Naive thymus-derived CD4-positive, alpha-beta T cell (primary cell): ENCODE results near the gene PSMD13. TPM values are rescaled to one million over a fixed set of nuclear protein-coding genes. Genes with fewer than 3 reads are reported as not detected.
"Not testable (repeated sequence)": the region's sequence is repeated elsewhere in the genome, so short reads cannot be mapped to it uniquely, and the experiment has no call there.

ENCODE experiments used
- ATAC-seq: fragments of 150-1000 bp; cut with Tn5 transposase; 2 replicates; pipeline ENCODE4 v1.10.0; 2021; ENCODE audit warnings: mild to moderate bottlenecking, moderate library complexity
- CTCF ChIA-PET: fragments of 350-600 bp; sonication (Branson Sonifier 250); formaldehyde crosslinking; loops from one replicate; lab custom pipeline; 2021; ENCODE audit warnings: antibody characterized with exemption; lab: Charles Lee
- POLR2A ChIA-PET: fragments of 350-600 bp; sonication (Branson Sonifier 250); formaldehyde crosslinking; loops from one replicate; lab custom pipeline; 2021; ENCODE audit warnings: antibody characterized with exemption, inconsistent platforms; lab: Charles Lee
- DNase-seq, 9 donors: peaks; one replicate each; pipeline versions ENCODE4 v3.0.0 to v3.0.0-alpha.2; 2020 to 2022; ENCODE audit warnings: mixed read lengths in 1 of 9
- H3K27ac ChIP-seq: one replicate; pipeline ENCODE4 v1.7.0; 2013; ENCODE audit warnings: mild to moderate bottlenecking, low read depth, low read length, moderate library complexity
- H3K27me3 ChIP-seq, 2 donors: one replicate each; pipeline ENCODE4 v1.7.0; 2013; ENCODE audit warnings: low read length in 2 of 2, mild to moderate bottlenecking in 2 of 2, moderate library complexity in 2 of 2; ENCODE audit not compliant: control insufficient read depth in 2 of 2, insufficient read depth in 2 of 2
- H3K36me3 ChIP-seq, 3 experiments: 1 replicate in 2 of 3; 2 replicates in 1 of 3; pipeline ENCODE4 v1.7.0; 2013; ENCODE audit warnings: low read length in 3 of 3, mild to moderate bottlenecking in 3 of 3, moderate library complexity in 1 of 3; ENCODE audit not compliant: insufficient read depth in 3 of 3, control insufficient read depth in 2 of 3
- H3K4me1 ChIP-seq, 2 donors: one replicate each; pipeline ENCODE4 v1.7.0; 2013; ENCODE audit warnings: low read length in 2 of 2, mild to moderate bottlenecking in 2 of 2, moderate library complexity in 1 of 2; ENCODE audit not compliant: control insufficient read depth in 2 of 2, insufficient read depth in 2 of 2
- H3K4me3 ChIP-seq: 2 replicates; pipeline ENCODE4 v1.7.0; 2013; ENCODE audit warnings: mild to moderate bottlenecking, low read length
- H3K9me3 ChIP-seq, 3 experiments: 1 replicate in 2 of 3; 2 replicates in 1 of 3; pipeline ENCODE4 v1.7.0; 2013; ENCODE audit warnings: low read length in 3 of 3; ENCODE audit not compliant: control insufficient read depth in 2 of 3
- H3K27ac Mint-ChIP-seq, 9 donors: one replicate each; pipeline ENCODE4 v1.8.0; 2020 to 2022; ENCODE audit warnings: mixed read lengths in 9 of 9, mild to moderate bottlenecking in 8 of 9, moderate library complexity in 5 of 9, inconsistent platforms in 2 of 9
- H3K27me3 Mint-ChIP-seq, 5 donors: one replicate each; pipeline ENCODE4 v1.8.0; 2021 to 2022; ENCODE audit warnings: mixed read lengths in 5 of 5, mild to moderate bottlenecking in 1 of 5
- H3K36me3 Mint-ChIP-seq, 5 donors: one replicate each; pipeline ENCODE4 v1.8.0; 2020 to 2022; ENCODE audit warnings: mixed read lengths in 5 of 5, mild to moderate bottlenecking in 3 of 5, inconsistent platforms in 1 of 5
- H3K4me1 Mint-ChIP-seq, 7 donors: one replicate each; pipeline ENCODE4 v1.8.0; 2020 to 2022; ENCODE audit warnings: mixed read lengths in 7 of 7, mild to moderate bottlenecking in 3 of 7, inconsistent platforms in 1 of 7
- H3K4me3 Mint-ChIP-seq, 10 donors: one replicate each; pipeline ENCODE4 v1.8.0; 2020 to 2022; ENCODE audit warnings: mild to moderate bottlenecking in 10 of 10, mixed read lengths in 10 of 10, moderate library complexity in 6 of 10, inconsistent platforms in 2 of 10
- H3K9me3 Mint-ChIP-seq, 11 donors: one replicate each; pipeline ENCODE4 v1.8.0; 2020 to 2022; ENCODE audit warnings: mixed read lengths in 11 of 11, mild to moderate bottlenecking in 4 of 11, inconsistent platforms in 1 of 11, moderate library complexity in 1 of 11
- intact Hi-C, 2 donors: fragments of 100-400 bp; cut with micrococcal nuclease; formaldehyde crosslinking; loops; one replicate each; pipeline ENCODE4 v1.15.1; 2023
- polyA plus RNA-seq, 2 donors: library from polyadenylated mRNA; unstranded; fragments of 300-500 nt; fragmentation: Illumina TruSeq; gene quantifications; one replicate each; pipeline ENCODE4 v1.2.3, GENCODE V29; 2021
- total RNA-seq, 6 experiments: library from RNA in 5 of 6; stranded (reverse) in 5 of 6; gene quantifications; 1 replicate in 5 of 6; 2 replicates in 1 of 6; pipeline ENCODE4 v1.2.3 and lab custom pipeline; 2021 to 2026

The PSMD13 gene
- total and polyA plus RNA-seq, 7 experiments from 2014 or later = 64.3 to 215 (median 93.4) TPM

DNA sequence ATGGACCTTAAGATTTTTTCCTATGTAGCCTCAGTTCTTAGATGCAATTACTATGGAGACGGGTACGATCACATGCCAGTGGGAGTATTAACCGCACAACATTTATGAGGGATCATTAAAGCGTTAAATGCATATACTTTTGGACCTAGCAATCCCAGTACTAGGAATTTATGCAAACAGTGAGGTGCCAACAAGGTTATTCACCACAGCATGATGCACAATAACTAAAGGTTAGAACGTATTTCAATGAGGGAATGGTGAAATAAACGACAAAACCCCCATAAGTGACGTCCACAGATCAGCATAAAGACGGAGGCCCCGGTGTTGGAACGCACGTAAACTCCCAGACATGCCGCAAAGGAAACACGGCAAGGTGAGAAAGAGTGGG is 1.2 kb upstream of the PSMD13 start:
- Histone ChIP-seq H3K36me3 (peaks cover 0 to 20% (median 0%) of the 10 kb centered on the region in 3 experiments), H3K27ac (peak overlapping the region; percentile 97), H3K4me1 (peaks cover 17 to 23% of the 10 kb centered on the region in 2 donors), H3K27me3 (no peaks in the 10 kb centered on the region), H3K9me3 (no peaks in the 10 kb centered on the region), H3K4me3 (peak overlapping the region; percentile 76)
- Mint-ChIP-seq H3K9me3 (no peaks in the 10 kb centered on the region), H3K27ac (peak overlapping the region; percentile 84 to 97 (median 93)), H3K36me3 (peaks cover 0 to 10% (median 4%) of the 10 kb centered on the region in 5 donors), H3K4me1 (peaks cover 19 to 57% (median 44%) of the 10 kb centered on the region in 7 donors), H3K27me3 (no peaks in the 10 kb centered on the region), H3K4me3 (peak overlapping the region; percentile 84 to 94 (median 91))
- ChIA-PET POLR2A (interaction anchor here (0.9 to 7.5 kb wide), 6 partner anchors 24 to 80 kb away, joined by 3 to 83 read pairs (median 8); partner anchors contain the start of genes BET1L, PGGHG and RIC8A), CTCF (interaction anchor here (0.6 kb wide), 1 partner anchor 345 kb away, joined by 3 read pairs; no protein-coding TSS in a partner anchor)
- peak; percentile 45 for ATAC-seq
- DNase-seq = peak in 3 of 9 donors; percentile 82 to 90 (median 82)
- intact Hi-C loops = loop anchor here in 1 of 2 donors (5.0 kb wide), 3 partner anchors 52 to 562 kb away; partner anchors contain the start of genes PGGHG, PHRF1 and SLC25A22

- ChIA-PET POLR2A (interaction anchor here (1.0 to 7.5 kb wide), 14 partner anchors 10 to 215 kb away, joined by 3 to 83 read pairs (median 6); partner anchors contain the start of genes BET1L, PGGHG and RIC8A), CTCF (interaction anchor here (0.6 to 4.4 kb wide), 4 partner anchors 15 to 511 kb away, joined by 3 to 21 read pairs (median 4); partner anchors contain the start of genes BET1L and RIC8A)
- no peaks in the 10 kb centered on the region for H3K27me3 Mint-ChIP-seq
- DNase-seq (peak; percentile 73 to 90 (median 85)), ATAC-seq (peak; percentile 93)
- H3K27me3 ChIP-seq = no peaks in the 10 kb centered on the region
- H3K4me3 ChIP-seq = peak within 1 kb of the TSS; percentile 100
- H3K4me3 Mint-ChIP-seq = peak within 1 kb of the TSS; percentile 84 to 99 (median 96)
- peaks cover 0 to 11% (median 5%) of the 10 kb centered on the region in 5 donors for H3K36me3 Mint-ChIP-seq
- H3K9me3 ChIP-seq = no peaks in the 10 kb centered on the region
- H3K27ac Mint-ChIP-seq = peak within 1 kb of the TSS; percentile 84 to 100 (median 100)
- intact Hi-C loops = loop anchor here (1.0 to 5.0 kb wide), 17 partner anchors 14 to 561 kb away; partner anchors contain the start of genes BET1L (in 2 of the 2), RIC8A (in 2 of the 2), PGGHG (in 1 of the 2) and PHRF1 (in 1 of the 2)
- peak within 1 kb of the TSS; percentile 97 for H3K27ac ChIP-seq
- peaks cover 19 to 57% (median 44%) of the 10 kb centered on the region in 7 donors for H3K4me1 Mint-ChIP-seq
- H3K4me1 ChIP-seq = peaks cover 17 to 23% of the 10 kb centered on the region in 2 donors
- H3K36me3 ChIP-seq = peaks cover 0 to 22% (median 0%) of the 10 kb centered on the region in 3 experiments
- no peaks in the 10 kb centered on the region for H3K9me3 Mint-ChIP-seq
Observed at GRCh38 chr11:235997-236773, 591 bp upstream of the PSMD13 start, which contains the start of gene SIRT3. SIRT3 (minus strand) TSS chr11:236342; CDS start chr11:236328, 14 bp downstream.

DNA sequence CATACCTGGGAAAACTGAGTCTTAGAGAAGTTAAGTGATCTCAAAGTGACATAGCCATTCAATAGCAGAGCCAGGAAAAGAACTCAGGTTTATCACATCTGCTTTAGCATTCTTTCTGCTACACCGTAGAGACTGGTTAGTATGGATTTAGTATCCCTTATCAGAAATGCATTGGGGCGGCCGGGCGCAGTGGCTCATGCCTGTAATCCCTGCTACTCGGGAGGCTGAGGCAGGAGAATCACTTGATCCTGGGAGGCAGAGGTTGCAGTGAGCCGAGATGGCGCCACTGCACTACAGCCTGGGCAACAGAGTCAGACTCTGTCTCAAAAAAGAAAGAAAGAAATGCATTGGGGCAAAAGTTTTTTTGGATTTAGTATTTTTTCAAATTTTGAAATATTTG is 1.6 kb downstream of the PSMD13 start:
- H3K9me3 ChIP-seq, H3K9me3 Mint-ChIP-seq, DNase-seq, H3K27me3 ChIP-seq, ATAC-seq, H3K4me3 ChIP-seq, H3K27me3 Mint-ChIP-seq: not testable (repeated sequence)
- H3K36me3 ChIP-seq = peaks cover 4 to 35% (median 12%) of the 10 kb centered on the region in 3 experiments
- Mint-ChIP-seq H3K4me1 (peaks cover 24 to 70% (median 53%) of the 10 kb centered on the region in 7 donors), H3K27ac (peak overlapping the region in 5 of 9 donors; percentile 55 to 100 (median 84)), H3K36me3 (peaks cover 9 to 23% (median 17%) of the 10 kb centered on the region in 5 donors), H3K4me3 (peak overlapping the region in 7 of 10 donors; percentile 88 to 99 (median 94))
- ChIA-PET CTCF (interaction anchor here (1.2 to 4.4 kb wide), 2 partner anchors 12 to 31 kb away, joined by 5 to 21 read pairs; partner anchors contain the start of genes BET1L and RIC8A), POLR2A (interaction anchor here (1.0 to 7.5 kb wide), 9 partner anchors 13 to 213 kb away, joined by 5 to 83 read pairs (median 7); partner anchors contain the start of genes BET1L and RIC8A)
- peaks cover 17 to 23% of the 10 kb centered on the region in 2 donors for H3K4me1 ChIP-seq
- intact Hi-C loops = loop anchor here in 1 of 2 donors (5.0 kb wide), 3 partner anchors 49 to 559 kb away; partner anchors contain the start of genes PGGHG, PHRF1 and SLC25A22
- peak overlapping the region; percentile 97 for H3K27ac ChIP-seq

GRCh38 chr11:240315-240714 is 3.5 kb downstream of the PSMD13 start:
- no peak overlapping the region for H3K4me3 Mint-ChIP-seq
- intact Hi-C loops = no loop called here
- no peaks in the 10 kb centered on the region for H3K9me3 Mint-ChIP-seq
- Histone ChIP-seq H3K36me3 (peaks cover 16 to 53% (median 18%) of the 10 kb centered on the region in 3 experiments), H3K4me3 (no peak overlapping the region), H3K27me3 (no peaks in the 10 kb centered on the region), H3K4me1 (peaks cover 15 to 19% of the 10 kb centered on the region in 2 donors), H3K27ac (no peak overlapping the region), H3K9me3 (no peaks in the 10 kb centered on the region)
- ATAC-seq (no peak), DNase-seq (no peak)
- peaks cover 9 to 32% (median 24%) of the 10 kb centered on the region in 5 donors for H3K36me3 Mint-ChIP-seq
- peaks cover 21 to 62% (median 51%) of the 10 kb centered on the region in 7 donors for H3K4me1 Mint-ChIP-seq
- POLR2A ChIA-PET = interaction anchor here (0.7 to 1.8 kb wide), 4 partner anchors 33 to 128 kb away, joined by 3 to 7 read pairs (median 4); partner anchors contain the start of genes BET1L and RIC8A
- peak overlapping the region in 2 of 9 donors; percentile 19 to 27 for H3K27ac Mint-ChIP-seq
- H3K27me3 Mint-ChIP-seq = no peaks in the 10 kb centered on the region
- CTCF ChIA-PET = interaction anchor here (4.4 kb wide), 1 partner anchor 10 kb away, joined by 21 read pairs; no protein-coding TSS in a partner anchor

GRCh38 chr11:241634-242033 is 4.9 kb downstream of the PSMD13 start:
- H3K4me3 Mint-ChIP-seq = no peak overlapping the region
- H3K9me3 Mint-ChIP-seq = peaks cover 0 to 1% (median 0%) of the 10 kb centered on the region in 11 donors
- CTCF ChIA-PET = interaction anchor here (0.8 to 1.2 kb wide), 3 partner anchors 9 to 65 kb away, joined by 3 to 7 read pairs (median 3); no protein-coding TSS in a partner anchor
- intact Hi-C loops = no loop called here
- H3K27me3 Mint-ChIP-seq = no peaks in the 10 kb centered on the region
- Histone ChIP-seq H3K27me3 (no peaks in the 10 kb centered on the region), H3K27ac (no peak overlapping the region), H3K9me3 (no peaks in the 10 kb centered on the region), H3K4me1 (peaks cover 11 to 16% of the 10 kb centered on the region in 2 donors), H3K4me3 (no peak overlapping the region), H3K36me3 (peaks cover 17 to 64% (median 26%) of the 10 kb centered on the region in 3 experiments)
- peaks cover 9 to 41% (median 34%) of the 10 kb centered on the region in 5 donors for H3K36me3 Mint-ChIP-seq
- DNase-seq (no peak), ATAC-seq (no peak)
- POLR2A ChIA-PET = interaction anchor here (0.6 to 1.6 kb wide), 4 partner anchors 15 to 64 kb away, joined by 3 read pairs; partner anchors contain the start of genes BET1L and RIC8A
- peaks cover 23 to 55% (median 47%) of the 10 kb centered on the region in 7 donors for H3K4me1 Mint-ChIP-seq
- peak overlapping the region in 7 of 9 donors; percentile 9 to 77 (median 41) for H3K27ac Mint-ChIP-seq
